ENCODE results near the gene OR6J1.

GRCh38 chr14:22588526-22589095 is 55.5 kb downstream of the OR6J1 start:
- TF ChIP-seq CTCF (IDR thresholded peaks at IDR 0.05; ENCODE audit: low read depth, low read length, poor library complexity, severe bottlenecking), result no peak
- TF ChIP-seq EZH2phosphoT487 (IDR thresholded peaks at IDR 0.05; ENCODE audit: borderline replicate concordance, low read length), result no peak

Data from DOHH2 (cell line).